HFF-Myc (cell line): Measurements from ENCODE around the gene MYO18A.

Experiments used
- DNase-seq: peaks from one replicate; pipeline ENCODE4 v3.0.0-alpha.2; 2011; ENCODE audit warnings: low read depth; ENCODE audit errors: extremely low read depth
- H3K4me3 ChIP-seq: replicated peaks from 2 replicates; pipeline ENCODE4 v1.5.1; 2011; ENCODE audit warnings: low read depth, mild to moderate bottlenecking, control low read depth, low read length
- CTCF ChIP-seq: IDR thresholded peaks from 2 replicates; pipeline ENCODE4 v1.5.1; 2012; ENCODE audit warnings: mild to moderate bottlenecking, low read depth, low read length, control low read depth; ENCODE audit errors: missing control alignments

Gene MYO18A

DNA sequence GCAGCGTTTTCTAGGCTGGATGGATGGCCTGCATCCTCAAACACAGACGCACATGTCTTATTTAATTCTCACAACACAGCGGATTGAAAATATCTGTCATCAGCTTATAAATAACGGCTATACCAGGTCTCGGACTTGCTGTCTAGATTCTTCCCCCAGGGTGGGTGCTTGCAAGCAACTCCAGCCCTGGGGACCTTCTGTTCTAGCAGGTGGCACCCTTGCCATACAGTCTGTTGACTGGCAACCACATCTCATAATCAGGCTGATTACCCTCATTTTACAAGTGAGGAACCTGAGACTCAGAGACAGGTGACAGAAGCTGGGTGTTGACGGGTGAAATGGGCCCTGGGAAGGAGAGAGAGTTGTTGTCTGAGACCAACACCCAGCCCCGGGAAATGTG, 158.1 kb downstream of the MYO18A start:
- no peak overlapping the region for H3K4me3 ChIP-seq
- DNase-seq, result no peak
- no peak for TF ChIP-seq CTCF

DNA sequence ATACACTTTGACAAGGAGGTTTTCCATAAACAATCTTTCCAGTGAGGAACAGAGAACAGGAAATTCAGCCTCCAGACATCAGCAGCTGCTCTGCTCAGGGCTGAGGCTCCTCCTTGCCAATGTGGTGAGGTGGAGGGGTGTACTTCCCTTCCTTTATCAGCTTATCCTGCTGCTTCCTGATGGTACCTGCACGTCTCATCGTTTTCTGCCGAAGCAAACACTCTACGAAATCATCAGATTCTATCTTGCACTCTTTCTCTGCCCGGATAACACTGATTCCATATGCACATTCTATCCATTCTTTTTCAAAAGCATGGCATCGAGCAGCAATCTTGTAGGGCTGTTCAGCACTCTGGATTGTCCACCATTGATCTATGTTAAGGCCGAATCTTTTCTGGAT, 159.0 kb downstream of the MYO18A start:
- TF ChIP-seq CTCF, result no peak
- no peak overlapping the region for H3K4me3 ChIP-seq
- DNase-seq, result no peak
